Suprapubic skin (tissue), 4 donors: Measurements from ENCODE around the gene GTF2H2. TPM values are rescaled to one million over a fixed set of nuclear protein-coding genes. Genes with fewer than 3 reads are reported as not detected.
"Not testable (repeated sequence)": the region's sequence is repeated elsewhere in the genome, so short reads cannot be mapped to it uniquely, and the experiment has no call there.

Experiments used
- DNase-seq, 2 donors: peaks; one replicate each; pipeline ENCODE4 v3.0.0-alpha.2; 2019; ENCODE audit warnings: low spot score in 2 of 2
- H3K27ac ChIP-seq: fragments of 200-600 bp; sonication (generic); one replicate; pipeline ENCODE4 v1.5.1; 2019
- H3K27me3 ChIP-seq: fragments of 200-600 bp; sonication (generic); one replicate; pipeline ENCODE4 v1.5.1; 2019
- H3K36me3 ChIP-seq: fragments of 200-600 bp; sonication (generic); one replicate; pipeline ENCODE4 v1.5.1; 2019
- H3K4me1 ChIP-seq: fragments of 200-600 bp; sonication (generic); one replicate; pipeline ENCODE4 v1.5.1; 2019
- H3K4me3 ChIP-seq: fragments of 200-600 bp; sonication (generic); one replicate; pipeline ENCODE4 v1.5.1; 2019; ENCODE audit warnings: mild to moderate bottlenecking
- H3K9me3 ChIP-seq: fragments of 200-600 bp; sonication (generic); one replicate; pipeline ENCODE4 v1.5.1; 2019
- CTCF ChIP-seq, 2 donors: fragments of 200-600 bp in 1 of 2; fragments of 450-650 bp in 1 of 2; sonication (generic) in 1 of 2; IDR thresholded peaks; one replicate each; pipeline ENCODE4 v1.5.1; 2016 to 2019; ENCODE audit warnings: antibody characterized with exemption in 2 of 2, mild to moderate bottlenecking in 1 of 2, moderate library complexity in 1 of 2
- EP300 ChIP-seq: sonication (generic); formaldehyde crosslinking; IDR thresholded peaks from one replicate; pipeline ENCODE4 v1.6.1; 2017; ENCODE audit warnings: antibody characterized with exemption
- POLR2A ChIP-seq, 2 donors: fragments of 450-650 bp; IDR thresholded peaks; one replicate each; pipeline ENCODE4 v1.6.1; 2017; ENCODE audit warnings: antibody characterized with exemption in 2 of 2, mild to moderate bottlenecking in 2 of 2, moderate library complexity in 2 of 2
- POLR2AphosphoS5 ChIP-seq, 3 donors: sonication (generic); formaldehyde crosslinking; IDR thresholded peaks; one replicate each; pipeline ENCODE4 v1.6.1; 2017; ENCODE audit warnings: antibody characterized with exemption in 3 of 3
- WGBS: methylation state at CpG from one replicate; pipeline ENCODE4 v1.1.5; 2018; 5-methylcytosine and 5-hydroxymethylcytosine counted together
- total RNA-seq, 4 donors: library from RNA; depleted of rRNA; stranded (reverse); fragments of >200 nt; gene quantifications; one replicate each; pipeline ENCODE4 v1.1.0, GENCODE V29; 2016

GTF2H2 gene
- total RNA-seq, 4 donors from 2014 or later, result 7.5 to 23.1 (median 11.2) TPM

- no CpG with 5 or more reads among the region's 2 CpGs for WGBS
- H3K27me3 ChIP-seq, H3K4me3 ChIP-seq, H3K4me1 ChIP-seq, H3K9me3 ChIP-seq, H3K27ac ChIP-seq, H3K36me3 ChIP-seq, DNase-seq: not testable (repeated sequence)
Observed at GRCh38 chr5:71044128-71044527, 23.3 kb downstream of the GTF2H2 start.

DNA sequence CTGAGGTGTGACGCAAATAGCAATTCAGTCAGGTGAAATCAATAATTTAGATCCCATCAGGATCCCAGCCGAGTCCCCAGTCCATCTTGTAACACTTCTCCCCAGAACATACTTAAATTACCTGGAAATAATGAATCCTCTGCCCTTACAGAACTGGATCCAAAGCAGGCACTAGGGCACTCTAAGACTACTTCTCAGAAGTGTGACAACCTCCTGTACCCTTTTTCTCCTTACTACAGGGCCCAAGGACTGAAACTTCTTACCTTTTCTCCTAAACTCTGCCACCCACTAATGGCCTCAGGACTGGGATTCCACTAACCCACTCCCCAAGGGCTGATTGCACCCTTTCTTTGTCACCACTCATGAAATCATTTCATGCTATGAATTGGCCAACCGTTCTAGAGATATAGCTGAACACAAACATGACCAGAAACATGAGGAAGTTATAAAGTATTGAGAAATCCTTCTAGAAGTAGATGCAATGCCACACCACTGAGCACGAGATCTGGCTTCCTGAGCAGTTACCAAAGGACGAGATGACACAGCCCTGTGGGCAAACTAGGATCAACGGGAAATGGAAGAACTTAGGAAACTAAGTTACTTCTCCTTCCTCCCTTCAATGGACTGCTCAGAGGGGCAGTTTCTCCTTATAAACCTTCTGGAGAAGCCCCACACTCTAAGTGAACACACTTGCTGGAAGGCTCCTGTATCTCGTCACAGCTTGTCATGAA lies 36.3 kb downstream of the GTF2H2 start:
- not testable (repeated sequence) for H3K4me1 ChIP-seq, H3K36me3 ChIP-seq, DNase-seq, H3K27me3 ChIP-seq, H3K4me3 ChIP-seq, H3K27ac ChIP-seq, H3K9me3 ChIP-seq
- WGBS, result no CpG with 5 or more reads among the region's 7 CpGs

- whole genome bisulfite sequencing, result no CpG with 5 or more reads among the region's 8 CpGs
Observed at GRCh38 chr5:71025289-71025953, 42.1 kb downstream of the GTF2H2 start, which contains the start of gene NAIP. TSS of gene NAIP (minus strand) at chr5:71025339. CDS start at chr5:71012915, 12,424 bp downstream.

GRCh38 chr5:71020643-71021042 lies 46.8 kb downstream of the GTF2H2 start:
- WGBS, result no CpG with 5 or more reads among the region's 6 CpGs

More at GRCh38 chr5:71025289-71025953, 42.1 kb downstream of the GTF2H2 start, which contains the start of gene NAIP:
- not testable (repeated sequence) for H3K27ac ChIP-seq, H3K27me3 ChIP-seq, H3K9me3 ChIP-seq, H3K36me3 ChIP-seq, DNase-seq, H3K4me1 ChIP-seq, H3K4me3 ChIP-seq

GRCh38 chr5:71018376-71019005 lies 49.0 kb downstream of the GTF2H2 start:
- WGBS, result no CpG with 5 or more reads among the region's 6 CpGs
- H3K4me3 ChIP-seq, H3K9me3 ChIP-seq, H3K27ac ChIP-seq, H3K27me3 ChIP-seq, H3K36me3 ChIP-seq, DNase-seq, H3K4me1 ChIP-seq: not testable (repeated sequence)

More at GRCh38 chr5:71020643-71021042, 46.8 kb downstream of the GTF2H2 start:
- H3K27ac ChIP-seq, H3K4me3 ChIP-seq, H3K4me1 ChIP-seq, H3K27me3 ChIP-seq, H3K36me3 ChIP-seq, DNase-seq, H3K9me3 ChIP-seq: not testable (repeated sequence)

DNA sequence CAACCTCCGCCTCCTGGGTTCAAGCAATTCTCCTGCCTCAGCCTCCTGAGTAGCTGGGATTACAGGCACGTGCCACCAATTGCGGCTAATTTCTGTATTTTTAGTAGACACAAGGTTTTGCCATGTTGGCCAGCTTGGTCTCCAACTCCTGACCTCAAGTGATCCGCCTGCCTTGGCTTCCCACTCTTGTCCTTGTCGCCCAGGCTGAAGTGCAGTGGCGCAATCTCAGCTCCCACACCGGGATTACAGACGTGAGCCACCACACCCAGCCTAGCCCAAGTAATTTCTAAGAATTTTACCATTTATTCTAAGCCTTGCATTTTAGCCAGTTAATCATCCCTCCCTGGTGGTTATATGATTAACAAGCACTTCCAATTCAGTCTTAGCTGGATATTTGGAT lies 53.3 kb downstream of the GTF2H2 start:
- WGBS, result 85% methylated on average over 8 of the region's 8 CpGs
- Histone ChIP-seq H3K4me1 (no peaks in the 10 kb centered on the region), H3K27me3 (no peaks in the 10 kb centered on the region), H3K36me3 (no peaks in the 10 kb centered on the region), H3K27ac (no peak overlapping the region), H3K4me3 (no peak overlapping the region), H3K9me3 (no peaks in the 10 kb centered on the region)
- no peak for DNase-seq
- TF ChIP-seq EP300, result no peak

DNA sequence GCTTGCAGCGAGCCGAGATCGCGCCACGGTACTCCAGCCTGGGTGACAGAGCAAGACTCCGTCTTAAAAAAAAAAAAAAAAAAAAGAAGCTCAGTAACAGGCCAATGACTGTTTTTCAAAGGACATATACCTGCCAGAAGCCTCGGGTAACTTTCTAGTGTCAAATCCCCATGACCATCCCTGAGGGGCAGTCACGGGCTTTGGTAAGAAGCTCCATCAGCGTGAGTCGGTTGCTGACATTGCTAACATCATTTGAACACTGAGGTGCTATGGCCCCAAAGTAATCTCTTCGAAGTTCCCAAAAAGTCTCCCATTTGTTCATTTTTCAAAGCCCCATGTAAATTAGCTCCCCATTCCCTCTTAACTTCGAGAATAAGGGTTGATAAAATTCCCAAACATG lies 53.9 kb downstream of the GTF2H2 start:
- WGBS, result 85% methylated on average over 12 of the region's 12 CpGs
- TF ChIP-seq CTCF (IDR thresholded peaks at IDR 0.05) (no peak), POLR2A (IDR thresholded peaks at IDR 0.05) (no peak), POLR2AphosphoS5 (IDR thresholded peaks at IDR 0.05) (no peak), EP300 (no peak)
- DNase-seq, result no peak

DNA sequence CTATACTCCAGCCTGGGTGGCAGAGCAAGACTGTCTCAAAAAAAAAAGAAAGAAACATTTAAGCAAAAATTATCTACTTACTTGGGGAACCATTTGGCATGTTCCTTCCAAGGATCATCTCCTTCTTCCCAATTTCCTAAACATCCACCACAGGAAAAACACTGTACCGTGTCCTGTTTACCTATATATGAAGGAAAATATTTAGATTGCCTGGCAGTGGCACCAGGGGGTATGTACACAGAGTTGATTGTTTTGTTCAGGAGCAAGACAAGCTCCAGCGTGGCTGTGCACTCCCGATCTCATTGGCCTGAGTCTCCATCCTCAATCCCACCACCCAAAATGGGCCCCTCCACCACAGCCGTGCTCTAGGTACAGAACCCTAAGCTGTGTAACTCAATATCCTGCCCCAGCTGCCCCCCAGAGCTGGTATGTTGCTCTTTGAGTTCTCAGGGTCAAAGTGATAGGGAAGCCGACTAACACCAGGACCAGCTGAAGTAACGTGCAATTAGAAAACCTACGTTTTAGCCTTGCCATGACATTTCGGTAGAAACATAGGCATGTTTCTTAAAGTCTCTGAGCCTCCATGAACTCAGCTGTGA lies 56.2 kb downstream of the GTF2H2 start:
- WGBS, result 81% methylated on average over 8 of the region's 8 CpGs
- Histone ChIP-seq H3K36me3 (no peaks in the 10 kb centered on the region), H3K9me3 (no peaks in the 10 kb centered on the region), H3K27me3 (no peaks in the 10 kb centered on the region), H3K27ac (no peak overlapping the region), H3K4me1 (no peaks in the 10 kb centered on the region), H3K4me3 (no peak overlapping the region)
- no peak for DNase-seq
- TF ChIP-seq POLR2A (IDR thresholded peaks at IDR 0.05), result no peak
- TF ChIP-seq EP300, result no peak
- TF ChIP-seq POLR2AphosphoS5 (IDR thresholded peaks at IDR 0.05), result no peak
- no peak for TF ChIP-seq CTCF (IDR thresholded peaks at IDR 0.05)

More for the DNA sequence above, 53.9 kb downstream of the GTF2H2 start:
- no peaks in the 10 kb centered on the region for H3K27me3 ChIP-seq
- H3K36me3 ChIP-seq, result no peaks in the 10 kb centered on the region
- H3K9me3 ChIP-seq, result no peaks in the 10 kb centered on the region
- H3K4me3 ChIP-seq, result no peak overlapping the region
- no peaks in the 10 kb centered on the region for H3K4me1 ChIP-seq
- H3K27ac ChIP-seq, result no peak overlapping the region

GRCh38 chr5:71006983-71007382 lies 60.5 kb downstream of the GTF2H2 start:
- not testable (repeated sequence) for H3K9me3 ChIP-seq, H3K4me3 ChIP-seq, DNase-seq, H3K4me1 ChIP-seq, H3K27me3 ChIP-seq, H3K36me3 ChIP-seq, H3K27ac ChIP-seq
- no CpG with 5 or more reads among the region's 7 CpGs for WGBS
